A673 (cell line): Measurements from ENCODE around the gene RBM17. TPM values are rescaled to one million over a fixed set of nuclear protein-coding genes. Genes with fewer than 3 reads are reported as not detected.
"Not testable (repeated sequence)": the region's sequence is repeated elsewhere in the genome, so short reads cannot be mapped to it uniquely, and the experiment has no call there.

Experiments used
- BruUV-seq: library from RNA; stranded (reverse); fragments of 400-500 nt; replicated peaks from 2 replicates; lab custom pipeline; 2021; lab: Mats Ljungman, UMichigan
- CTCF ChIA-PET: fragments of 300-600 bp; sonication (Branson Sonifier 250); formaldehyde crosslinking; loops from one replicate; lab custom pipeline; 2022; ENCODE audit warnings: antibody characterized with exemption; lab: Charles Lee
- POLR2A ChIA-PET: fragments of 300-600 bp; sonication (Branson Sonifier 250); formaldehyde crosslinking; loops from one replicate; lab custom pipeline; 2022; ENCODE audit warnings: antibody characterized with exemption; ENCODE audit not compliant: low non-redundant PET; lab: Charles Lee
- DNase-seq: peaks from one replicate; pipeline ENCODE4 v3.0.0-alpha.2; 2015; ENCODE audit warnings: low spot score
- H3K27ac ChIP-seq: fragments of 200-600 bp; sonication (generic); 2 replicates; pipeline ENCODE4 v1.5.1; 2016; ENCODE audit warnings: mixed run types, low read depth, mild to moderate bottlenecking, mixed read lengths, antibody characterized with exemption, low read length; ENCODE audit not compliant: poor library complexity, severe bottlenecking
- H3K27me3 ChIP-seq: fragments of 200-600 bp; sonication (generic); replicated peaks from 2 replicates; pipeline ENCODE4 v1.6.1; 2017; ENCODE audit warnings: mixed run types, low read depth, mild to moderate bottlenecking, mixed read lengths, antibody characterized with exemption, low read length; ENCODE audit not compliant: insufficient read depth, poor library complexity
- H3K36me3 ChIP-seq: fragments of 200-600 bp; sonication (generic); 2 replicates; pipeline ENCODE4 v1.6.1; 2016; ENCODE audit warnings: mixed run types, mild to moderate bottlenecking, mixed read lengths, antibody characterized with exemption, low read length; ENCODE audit not compliant: insufficient read depth, poor library complexity, severe bottlenecking
- H3K4me1 ChIP-seq: fragments of 200-600 bp; sonication (generic); 2 replicates; pipeline ENCODE4 v1.6.1; 2017; ENCODE audit warnings: mixed run types, mild to moderate bottlenecking, mixed read lengths, antibody characterized with exemption, low read length; ENCODE audit not compliant: insufficient read depth, poor library complexity, severe bottlenecking
- H3K4me3 ChIP-seq: fragments of 200-600 bp; sonication (generic); 2 replicates; pipeline ENCODE4 v1.5.1; 2016; ENCODE audit warnings: low read depth, mixed run types, mild to moderate bottlenecking, mixed read lengths, low read length; ENCODE audit not compliant: poor library complexity, severe bottlenecking
- H3K9me3 ChIP-seq: fragments of 200-600 bp; sonication (generic); 2 replicates; pipeline ENCODE4 v1.6.1; 2016; ENCODE audit warnings: mixed run types, low read depth, mild to moderate bottlenecking, mixed read lengths, antibody characterized with exemption, low read length; ENCODE audit not compliant: poor library complexity, severe bottlenecking
- CTCF ChIP-seq: fragments of 300-800, 200-600 bp; sonication (generic); conservative IDR thresholded peaks from 2 replicates; pipeline ENCODE4 v1.5.1; 2017; ENCODE audit warnings: low read depth, mild to moderate bottlenecking, antibody characterized with exemption, low read length, moderate library complexity, mixed read lengths
- EZH2 ChIP-seq: fragments of 200-600 bp; sonication (generic); IDR thresholded peaks from 2 replicates; pipeline ENCODE4 v1.6.1; 2017; ENCODE audit warnings: borderline replicate concordance, low read depth, mild to moderate bottlenecking, mixed read lengths, antibody characterized with exemption, low read length; ENCODE audit not compliant: poor library complexity, severe bottlenecking
- intact Hi-C: fragments of 100-400 bp; cut with micrococcal nuclease; formaldehyde crosslinking; loops from one replicate; pipeline ENCODE4 v1.10.0; 2022; ENCODE audit not compliant: unreplicated experiment
- total RNA-seq: library from RNA; stranded (reverse); gene quantifications from 2 replicates; pipeline ENCODE4 v1.2.3, GENCODE V29; 2021

RBM17 gene
- total RNA-seq, 1 experiment from 2014 or later: 195 TPM

- intact Hi-C loops: no loop called here
- DNase-seq: no peak
- Histone ChIP-seq H3K27me3 (no peaks in the 10 kb centered on the region), H3K27ac (no peak overlapping the region), H3K4me3 (no peak overlapping the region), H3K36me3 (peaks cover 67% of the 10 kb centered on the region), H3K4me1 (no peaks in the 10 kb centered on the region), H3K9me3 (no peaks in the 10 kb centered on the region)
- CTCF ChIA-PET: no interaction called here
- POLR2A ChIA-PET: no interaction called here
- no TSS peak for BruUV-seq
- no peak for TF ChIP-seq EZH2
- no peak for TF ChIP-seq CTCF
Observed at GRCh38 chr10:6101181-6101580, 12.3 kb downstream of the RBM17 start.

GRCh38 chr10:6102128-6102527, 13.3 kb downstream of the RBM17 start:
- peaks cover 70% of the 10 kb centered on the region for H3K36me3 ChIP-seq
- ChIA-PET CTCF (no interaction called here), POLR2A (no interaction called here)
- no TSS peak for BruUV-seq
- no peaks in the 10 kb centered on the region for H3K9me3 ChIP-seq
- H3K4me1 ChIP-seq: no peaks in the 10 kb centered on the region
- intact Hi-C loops: no loop called here
- no peak overlapping the region for H3K4me3 ChIP-seq
- no peak for DNase-seq
- H3K27me3 ChIP-seq: no peaks in the 10 kb centered on the region
- no peak overlapping the region for H3K27ac ChIP-seq
- no peak for TF ChIP-seq EZH2
- no peak for TF ChIP-seq CTCF

GRCh38 chr10:6103591-6103990, 14.8 kb downstream of the RBM17 start:
- no peak for DNase-seq
- H3K4me1 ChIP-seq: no peaks in the 10 kb centered on the region
- TF ChIP-seq CTCF (no peak), EZH2 (no peak)
- H3K9me3 ChIP-seq: no peaks in the 10 kb centered on the region
- H3K27ac ChIP-seq: peak overlapping the region; percentile 5
- intact Hi-C loops: no loop called here
- H3K4me3 ChIP-seq: no peak overlapping the region
- ChIA-PET POLR2A (no interaction called here), CTCF (no interaction called here)
- peaks cover 69% of the 10 kb centered on the region for H3K36me3 ChIP-seq
- no peaks in the 10 kb centered on the region for H3K27me3 ChIP-seq
- no TSS peak for BruUV-seq

- CTCF ChIA-PET, POLR2A ChIA-PET, DNase-seq, H3K27ac ChIP-seq, H3K4me1 ChIP-seq, H3K27me3 ChIP-seq, H3K4me3 ChIP-seq, H3K9me3 ChIP-seq, BruUV-seq: not testable (repeated sequence)
- peaks cover 75% of the 10 kb centered on the region for H3K36me3 ChIP-seq
- intact Hi-C loops: loop anchor here (2.0 kb wide), 1 partner anchor 95 kb away; the partner anchor contains the start of gene PFKFB3
Observed at GRCh38 chr10:6107616-6108015, 18.8 kb downstream of the RBM17 start.
